Neuronal stem cell (in vitro differentiated cells): ENCODE results near the gene VPS4B.

ENCODE experiments used
- DNase-seq: peaks from one replicate; pipeline ENCODE4 v3.0.0-alpha.2; 2013; ENCODE audit warnings: low spot score
- H2AFZ ChIP-seq: one replicate; pipeline ENCODE4 v1.6.1; 2013; ENCODE audit warnings: mild to moderate bottlenecking, low read length, inconsistent platforms
- H2AK5ac ChIP-seq: 2 replicates; pipeline ENCODE4 v1.6.1; 2013; ENCODE audit warnings: low read depth, mild to moderate bottlenecking, inconsistent platforms, low read length, moderate library complexity, mixed read lengths
- H2BK120ac ChIP-seq: 2 replicates; pipeline ENCODE4 v1.6.1; 2013; ENCODE audit warnings: low read depth, mild to moderate bottlenecking, inconsistent platforms, low read length, moderate library complexity, mixed read lengths
- H2BK12ac ChIP-seq: one replicate; pipeline ENCODE4 v1.6.1; 2013; ENCODE audit warnings: low read length, inconsistent platforms
- H2BK15ac ChIP-seq: 2 replicates; pipeline ENCODE4 v1.6.1; 2013; ENCODE audit warnings: mild to moderate bottlenecking, low read length, inconsistent platforms, mixed read lengths
- H2BK5ac ChIP-seq: one replicate; pipeline ENCODE4 v1.6.1; 2013; ENCODE audit warnings: inconsistent platforms, mild to moderate bottlenecking, low read length, moderate library complexity
- H3K14ac ChIP-seq: one replicate; pipeline ENCODE4 v1.6.1; 2013; ENCODE audit warnings: low read length, inconsistent platforms
- H3K18ac ChIP-seq: 2 replicates; pipeline ENCODE4 v1.6.1; 2013; ENCODE audit warnings: low read length, inconsistent platforms
- H3K23ac ChIP-seq: 2 replicates; pipeline ENCODE4 v1.6.1; 2013; ENCODE audit warnings: low read depth, mild to moderate bottlenecking, mixed read lengths, low read length, inconsistent platforms; ENCODE audit not compliant: poor library complexity
- H3K27ac ChIP-seq: replicated peaks from 3 replicates; pipeline ENCODE4 v1.5.1; 2013; ENCODE audit warnings: low read length, inconsistent platforms
- H3K27me3 ChIP-seq, 3 experiments: 2 replicates each; pipeline ENCODE4 v1.6.1; 2013; ENCODE audit warnings: low read length in 3 of 3, mild to moderate bottlenecking in 2 of 3, inconsistent platforms in 1 of 3, low read depth in 1 of 3, mixed read lengths in 1 of 3, moderate library complexity in 1 of 3; ENCODE audit not compliant: control insufficient read depth in 3 of 3, insufficient read depth in 3 of 3
- H3K36me3 ChIP-seq, 2 donors: replicated peaks in 1 of 2; 2 replicates each; pipeline ENCODE4 v1.6.1; 2013; ENCODE audit warnings: low read length in 2 of 2; ENCODE audit not compliant: control insufficient read depth in 2 of 2, insufficient read depth in 2 of 2
- H3K4ac ChIP-seq: 2 replicates; pipeline ENCODE4 v1.6.1; 2013; ENCODE audit warnings: inconsistent platforms, mild to moderate bottlenecking, low read length, moderate library complexity
- H3K4me1 ChIP-seq, 2 donors: 1 replicate in 1 of 2; 2 replicates in 1 of 2; pipeline ENCODE4 v1.6.1; 2013; ENCODE audit warnings: low read length in 2 of 2, low read depth in 1 of 2; ENCODE audit not compliant: control insufficient read depth in 2 of 2, insufficient read depth in 1 of 2
- H3K4me2 ChIP-seq: one replicate; pipeline ENCODE4 v1.6.1; 2013; ENCODE audit warnings: mild to moderate bottlenecking, low read length, inconsistent platforms; ENCODE audit not compliant: insufficient read depth, poor library complexity, severe bottlenecking
- H3K4me3 ChIP-seq, 2 donors: 2 replicates each; pipeline ENCODE4 v1.5.1; 2013; ENCODE audit warnings: low read length in 2 of 2, mild to moderate bottlenecking in 2 of 2, inconsistent platforms in 1 of 2, moderate library complexity in 1 of 2
- H3K79me1 ChIP-seq: one replicate; pipeline ENCODE4 v1.6.1; 2013; ENCODE audit warnings: low read depth, mild to moderate bottlenecking, inconsistent platforms, low read length, moderate library complexity
- H3K9ac ChIP-seq: one replicate; pipeline ENCODE4 v1.6.1; 2013; ENCODE audit warnings: mild to moderate bottlenecking, low read depth, low read length, inconsistent platforms; ENCODE audit not compliant: poor library complexity
- H3K9me3 ChIP-seq, 2 donors: replicated peaks in 1 of 2; 2 replicates each; pipeline versions ENCODE3 to v1.6.1; 2013; ENCODE audit warnings: low read length in 2 of 2, mild to moderate bottlenecking in 2 of 2, inconsistent platforms in 1 of 2, low read depth in 1 of 2, mixed read lengths in 1 of 2, moderate library complexity in 1 of 2; ENCODE audit not compliant: control insufficient read depth in 2 of 2, insufficient read depth in 1 of 2
- H4K8ac ChIP-seq: one replicate; pipeline ENCODE4 v1.6.1; 2013; ENCODE audit warnings: low read depth, mild to moderate bottlenecking, inconsistent platforms, low read length, moderate library complexity
- H4K91ac ChIP-seq: one replicate; pipeline ENCODE4 v1.6.1; 2013; ENCODE audit warnings: low read length, low read depth, mild to moderate bottlenecking, inconsistent platforms; ENCODE audit not compliant: poor library complexity
- WGBS, 2 donors: extraction: QIAGEN DNeasy Blood & Tissue Kit; methylation state at CpG; one replicate each; pipeline ENCODE4 v1.1.7; 2013; ENCODE audit warnings: missing lambda C conversion rate in 2 of 2, mixed read lengths in 1 of 2; ENCODE audit not compliant: insufficient read length in 2 of 2, insufficient replicate concordance in 1 of 2; ENCODE audit errors: extremely low coverage in 2 of 2; 5-methylcytosine and 5-hydroxymethylcytosine counted together

VPS4B gene

GRCh38 chr18:63373161-63373560 lies 49.1 kb downstream of the VPS4B start:
- Histone ChIP-seq H3K4ac (no peak overlapping the region), H2BK120ac (no peak overlapping the region), H3K4me1 (no peaks in the 10 kb centered on the region), H3K18ac (no peak overlapping the region), H3K4me2 (no peak overlapping the region), H2BK5ac (no peak overlapping the region), H4K91ac (no peak overlapping the region), H2AK5ac (no peak overlapping the region), H3K27ac (no peak overlapping the region), H3K27me3 (no peaks in the 10 kb centered on the region), H3K14ac (no peak overlapping the region), H3K36me3 (no peaks in the 10 kb centered on the region), H4K8ac (no peak overlapping the region), H2BK15ac (no peak overlapping the region), H3K9me3 (peaks cover 7 to 8% of the 10 kb centered on the region in 2 donors), H3K79me1 (no peaks in the 10 kb centered on the region), H3K4me3 (no peak overlapping the region), H3K23ac (no peak overlapping the region), H2AFZ (no peak overlapping the region), H3K9ac (no peak overlapping the region), H2BK12ac (no peak overlapping the region)
- no peak for DNase-seq
- WGBS, 2 donors: no CpG with 5 or more reads among the region's 1 CpG

- Histone ChIP-seq H3K9ac (no peak overlapping the region), H2AK5ac (no peak overlapping the region), H4K8ac (no peak overlapping the region), H3K4me3 (peak overlapping the region in 1 of 2 donors; percentile 64), H3K4ac (no peak overlapping the region), H3K4me2 (no peak overlapping the region), H3K9me3 (peaks cover 6 to 7% of the 10 kb centered on the region in 2 donors), H3K18ac (no peak overlapping the region), H2BK120ac (no peak overlapping the region), H2BK15ac (no peak overlapping the region), H3K27ac (no peak overlapping the region), H3K4me1 (peaks cover 2 to 10% of the 10 kb centered on the region in 2 donors), H2BK12ac (no peak overlapping the region), H3K36me3 (peaks cover 0 to 6% of the 10 kb centered on the region in 2 donors), H3K14ac (no peak overlapping the region), H4K91ac (no peak overlapping the region), H3K79me1 (peaks cover 2% of the 10 kb centered on the region), H2AFZ (no peak overlapping the region), H3K27me3 (no peaks in the 10 kb centered on the region), H3K23ac (no peak overlapping the region), H2BK5ac (no peak overlapping the region)
- no peak for DNase-seq
- no CpG with 5 or more reads among the region's 4 CpGs for WGBS, 2 donors
Measured at GRCh38 chr18:63368611-63369010, 53.7 kb downstream of the VPS4B start.

- H3K9me3 ChIP-seq: peaks cover 6 to 7% of the 10 kb centered on the region in 2 donors
- H3K27me3 ChIP-seq: no peaks in the 10 kb centered on the region
- H3K79me1 ChIP-seq: peaks cover 2% of the 10 kb centered on the region
- no CpG with 5 or more reads among the region's 90 CpGs for WGBS, 2 donors
- H3K4me3 ChIP-seq: peak within 1 kb of the TSS; percentile 64 to 98
- H3K4me2 ChIP-seq: peak within 1 kb of the TSS; percentile 65
- peaks cover 2 to 10% of the 10 kb centered on the region in 2 donors for H3K4me1 ChIP-seq
- H2BK15ac ChIP-seq: peak within 1 kb of the TSS; percentile 91
- DNase-seq: peak; percentile 95
- peak within 1 kb of the TSS; percentile 98 for H3K18ac ChIP-seq
- peak within 1 kb of the TSS; percentile 45 for H3K23ac ChIP-seq
- peak within 1 kb of the TSS; percentile 90 for H3K9ac ChIP-seq
- H3K14ac ChIP-seq: peak within 1 kb of the TSS; percentile 84
- H2BK120ac ChIP-seq: no peak within 1 kb of the TSS
- H2AFZ ChIP-seq: peak within 1 kb of the TSS; percentile 88
- peak within 1 kb of the TSS; percentile 83 for H2BK5ac ChIP-seq
- H4K8ac ChIP-seq: no peak within 1 kb of the TSS
- H3K36me3 ChIP-seq: peaks cover 2 to 16% of the 10 kb centered on the region in 2 donors
- peak within 1 kb of the TSS; percentile 74 for H2AK5ac ChIP-seq
- H3K27ac ChIP-seq: peak within 1 kb of the TSS; percentile 98
- no peak within 1 kb of the TSS for H3K4ac ChIP-seq
- H2BK12ac ChIP-seq: no peak within 1 kb of the TSS
- no peak within 1 kb of the TSS for H4K91ac ChIP-seq
Measured at GRCh38 chr18:63367053-63367953, 55.0 kb downstream of the VPS4B start, which contains the start of gene KDSR. Gene KDSR (minus strand): TSS chr18:63367206. CDS start chr18:63367118, 88 bp downstream.
